Psoas muscle (tissue), 8 donors: ENCODE data around the gene EXOSC2. TPM values are rescaled to one million over a fixed set of nuclear protein-coding genes. Genes with fewer than 3 reads are reported as not detected.

Source experiments
- ATAC-seq, 4 donors: fragments of 200-7000 bp; cut with Tn5 transposase; one replicate each; pipeline ENCODE4 v1.9.1; 2020; ENCODE audit warnings: moderate library complexity in 3 of 4, mild to moderate bottlenecking in 2 of 4
- DNase-seq, 2 donors: peaks; one replicate each; pipeline ENCODE4 v3.0.0-alpha.2; 2020
- H3K27ac ChIP-seq: fragments of 200-600 bp; one replicate; pipeline ENCODE4 v1.8.0; 2022
- H3K27me3 ChIP-seq, 3 donors: fragments of 200-600 bp in 1 of 3; one replicate each; pipeline versions ENCODE4 v1.6.1 to v1.8.0; 2013 to 2022; ENCODE audit warnings: low read length in 2 of 3, mild to moderate bottlenecking in 2 of 3, moderate library complexity in 1 of 3; ENCODE audit not compliant: insufficient read depth in 3 of 3
- H3K36me3 ChIP-seq, 2 donors: fragments of 200-600 bp in 1 of 2; one replicate each; pipeline versions ENCODE4 v1.6.1 to v1.8.0; 2013 to 2022; ENCODE audit warnings: low read depth in 1 of 2, mild to moderate bottlenecking in 1 of 2, moderate library complexity in 1 of 2; ENCODE audit not compliant: insufficient read depth in 1 of 2
- H3K4me1 ChIP-seq: fragments of 200-600 bp; one replicate; pipeline ENCODE4 v1.8.0; 2022
- H3K4me3 ChIP-seq: fragments of 200-600 bp; one replicate; pipeline ENCODE4 v1.8.0; 2022; ENCODE audit warnings: mild to moderate bottlenecking
- H3K9me3 ChIP-seq: fragments of 200-600 bp; one replicate; pipeline ENCODE4 v1.8.0; 2022
- CTCF ChIP-seq: fragments of 200-600 bp; IDR thresholded peaks from one replicate; pipeline ENCODE4 v1.8.0; 2022; ENCODE audit warnings: antibody characterized with exemption
- WGBS, 3 donors: extraction: QIAGEN DNeasy Blood & Tissue Kit; methylation state at CpG; one replicate each; pipeline versions ENCODE4 v1.1.6 to v1.1.7; 2013; 5-methylcytosine and 5-hydroxymethylcytosine counted together
- intact Hi-C, 2 donors: fragments of 100-400 bp; cut with DNase I; formaldehyde crosslinking; loops; one replicate each; pipeline versions ENCODE4 v1.11.0 to v1.14.2; 2022
- polyA plus RNA-seq, 3 donors: library from polyadenylated mRNA; stranded (reverse); fragments of 200-250 nt; gene quantifications; one replicate each; pipeline ENCODE4 v1.2.3, GENCODE V29; 2013
- total RNA-seq, 4 donors: library from RNA; stranded (reverse); fragmentation: NEBNext Ultra II Directional in 2 of 4; extraction: Animal tissue kit (Norgen Biotek cat#: 25700) in 2 of 4; gene quantifications; one replicate each; pipeline versions ENCODE4 v1.2.1 to v1.2.4, GENCODE V29; 2021 to 2023
- donor health status: healthy with polysubstance abuse.
- donor health status: DM: no; HTN: no; CAD: no; lungs with moderate emphysema.
- donor health status: Bipolar disorder and iron deficiency.
- donor health status: healthy.
- donor health status: DM: yes; HTN: yes; CAD: no.
- donor health status: DM: no; HTN: no; CAD: no.
- donor health status: DM: no; HTN: no; CAD: no.
- donor health status: DM: yes; HTN: yes; CAD: no.

Gene EXOSC2
- total and polyA plus RNA-seq, 7 donors: 11.8 to 25.0 (median 15.5) TPM

GRCh38 chr9:130707225-130707976 is 13.8 kb downstream of the EXOSC2 start:
- Histone ChIP-seq H3K4me1 (peaks cover 3% of the 10 kb centered on the region), H3K27ac (no peak overlapping the region), H3K36me3 (peaks cover 6 to 33% of the 10 kb centered on the region in 2 donors), H3K27me3 (no peaks in the 10 kb centered on the region), H3K9me3 (no peaks in the 10 kb centered on the region), H3K4me3 (no peak overlapping the region)
- TF ChIP-seq CTCF: peak; percentile 84
- intact Hi-C loops: loop anchor here (2.0 to 10.0 kb wide), 4 partner anchors 155 to 337 kb away; no protein-coding TSS in a partner anchor
- ATAC-seq: peak in 3 of 4 donors; percentile 18 to 38 (median 31)
- DNase-seq: peak; percentile 54 to 61
- WGBS, 3 donors: 47 to 56% (median 52%) methylated on average over 9 of the region's 9 CpGs

DNA sequence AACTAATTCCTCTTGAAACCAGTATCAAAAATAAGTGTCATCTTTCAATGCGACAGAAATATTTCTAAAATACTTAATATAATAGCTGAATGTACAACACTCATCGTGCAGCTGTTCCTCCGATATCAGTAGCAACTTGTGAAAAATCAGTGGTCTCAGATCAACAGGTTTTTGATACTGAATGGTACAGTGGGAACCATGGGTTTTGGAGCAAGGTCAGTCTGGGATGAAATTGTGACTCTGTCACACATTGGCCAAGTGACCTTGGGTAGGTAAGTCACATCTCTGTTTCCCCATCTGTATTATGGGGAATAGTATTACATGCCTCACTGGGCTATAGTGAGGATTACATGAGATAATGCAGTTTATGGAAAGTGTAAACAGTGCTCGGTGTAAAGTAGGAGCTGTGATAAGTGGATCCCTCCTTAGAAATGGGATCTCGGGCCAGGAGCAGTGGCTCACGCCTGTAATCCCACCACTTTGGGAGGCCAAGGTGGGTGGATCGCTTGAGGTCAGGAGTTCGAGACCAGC is 17.3 kb downstream of the EXOSC2 start:
- TF ChIP-seq CTCF: no peak
- H3K27ac ChIP-seq: no peak overlapping the region
- ATAC-seq: no peak
- H3K4me3 ChIP-seq: no peak overlapping the region
- no peaks in the 10 kb centered on the region for H3K27me3 ChIP-seq
- H3K36me3 ChIP-seq: no peaks in the 10 kb centered on the region
- intact Hi-C loops: loop anchor here in 1 of 2 donors (5.0 kb wide), 1 partner anchor 56 kb away; no protein-coding TSS in a partner anchor
- no peak for DNase-seq
- H3K9me3 ChIP-seq: no peaks in the 10 kb centered on the region
- peaks cover 16% of the 10 kb centered on the region for H3K4me1 ChIP-seq
- 68 to 80% (median 72%) methylated on average over 8 of the region's 8 CpGs for WGBS, 3 donors

GRCh38 chr9:130711469-130711868 is 17.9 kb downstream of the EXOSC2 start:
- no peak for TF ChIP-seq CTCF
- intact Hi-C loops: loop anchor here in 1 of 2 donors (5.0 kb wide), 1 partner anchor 56 kb away; no protein-coding TSS in a partner anchor
- no peak for DNase-seq
- Histone ChIP-seq H3K27me3 (no peaks in the 10 kb centered on the region), H3K27ac (no peak overlapping the region), H3K4me3 (no peak overlapping the region), H3K36me3 (no peaks in the 10 kb centered on the region), H3K4me1 (peaks cover 22% of the 10 kb centered on the region), H3K9me3 (no peaks in the 10 kb centered on the region)
- ATAC-seq: no peak
- WGBS, 3 donors: 84 to 86% (median 84%) methylated on average over 8 of the region's 8 CpGs

GRCh38 chr9:130712564-130713285 is 19.1 kb downstream of the EXOSC2 start:
- H3K36me3 ChIP-seq: no peaks in the 10 kb centered on the region
- ATAC-seq (peak; percentile 97 to 98 (median 97)), DNase-seq (peak; percentile 99)
- H3K4me3 ChIP-seq: peak overlapping the region; percentile 94
- H3K27me3 ChIP-seq: no peaks in the 10 kb centered on the region
- peaks cover 25% of the 10 kb centered on the region for H3K4me1 ChIP-seq
- no peak for TF ChIP-seq CTCF
- no peaks in the 10 kb centered on the region for H3K9me3 ChIP-seq
- H3K27ac ChIP-seq: peak overlapping the region; percentile 89
- 0 to 1% (median 0%) methylated on average over 52 to 68 of the region's 68 CpGs for WGBS, 3 donors
- intact Hi-C loops: loop anchor here in 1 of 2 donors (5.0 kb wide), 1 partner anchor 55 kb away; no protein-coding TSS in a partner anchor
